Measurements from ENCODE around the gene SYT12. TPM values are rescaled to one million over a fixed set of nuclear protein-coding genes. Genes with fewer than 3 reads are reported as not detected.
A peak's percentile ranks its signal among the peaks of the same experiment; 100 is the strongest.

The SYT12 gene
- total and polyA plus RNA-seq, 9 of the 15 experiments (the other 6 are each of a cell fraction or from before 2014, with no cell fraction given), result 0.03 to 0.11 (median 0.03) TPM; not detected in 4

GRCh38 chr11:67006029-67006884 lies 16.7 kb upstream of the SYT12 start (continued):
- TF ChIP-seq AFF1 (IDR thresholded peaks at IDR 0.05; ENCODE audit: low read depth in 1 of 2, partially characterized antibody in 2 of 2) (peak in 1 of 2 experiments; percentile 83), ZNF77 (CRISPR knock-in tag; IDR thresholded peaks at IDR 0.05) (no peak), ZNF140 (CRISPR knock-in tag; IDR thresholded peaks at IDR 0.05) (no peak), PHB2 (IDR thresholded peaks at IDR 0.05; ENCODE audit: low read depth) (no peak), ZNF24 (IDR thresholded peaks at IDR 0.05) (no peak), SMAD1 (IDR thresholded peaks at IDR 0.05; ENCODE audit: low read depth, low read length, partially characterized antibody) (no peak)
- TF ChIP-seq, protein P1, sequence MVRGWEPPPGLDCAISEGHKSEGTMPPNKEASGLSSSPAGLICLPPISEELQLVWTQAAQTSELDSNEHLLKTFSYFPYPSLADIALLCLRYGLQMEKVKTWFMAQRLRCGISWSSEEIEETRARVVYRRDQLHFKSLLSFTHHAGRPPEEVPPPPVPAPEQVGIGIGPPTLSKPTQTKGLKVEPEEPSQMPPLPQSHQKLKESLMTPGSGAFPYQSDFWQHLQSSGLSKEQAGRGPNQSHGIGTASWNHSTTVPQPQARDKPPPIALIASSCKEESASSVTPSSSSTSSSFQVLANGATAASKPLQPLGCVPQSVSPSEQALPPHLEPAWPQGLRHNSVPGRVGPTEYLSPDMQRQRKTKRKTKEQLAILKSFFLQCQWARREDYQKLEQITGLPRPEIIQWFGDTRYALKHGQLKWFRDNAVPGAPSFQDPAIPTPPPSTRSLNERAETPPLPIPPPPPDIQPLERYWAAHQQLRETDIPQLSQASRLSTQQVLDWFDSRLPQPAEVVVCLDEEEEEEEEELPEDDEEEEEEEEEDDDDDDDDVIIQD (CRISPR knock-in tag; IDR thresholded peaks at IDR 0.05), result no peak
- TF ChIP-seq, protein P2, sequence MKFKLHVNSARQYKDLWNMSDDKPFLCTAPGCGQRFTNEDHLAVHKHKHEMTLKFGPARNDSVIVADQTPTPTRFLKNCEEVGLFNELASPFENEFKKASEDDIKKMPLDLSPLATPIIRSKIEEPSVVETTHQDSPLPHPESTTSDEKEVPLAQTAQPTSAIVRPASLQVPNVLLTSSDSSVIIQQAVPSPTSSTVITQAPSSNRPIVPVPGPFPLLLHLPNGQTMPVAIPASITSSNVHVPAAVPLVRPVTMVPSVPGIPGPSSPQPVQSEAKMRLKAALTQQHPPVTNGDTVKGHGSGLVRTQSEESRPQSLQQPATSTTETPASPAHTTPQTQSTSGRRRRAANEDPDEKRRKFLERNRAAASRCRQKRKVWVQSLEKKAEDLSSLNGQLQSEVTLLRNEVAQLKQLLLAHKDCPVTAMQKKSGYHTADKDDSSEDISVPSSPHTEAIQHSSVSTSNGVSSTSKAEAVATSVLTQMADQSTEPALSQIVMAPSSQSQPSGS (CRISPR knock-in tag; IDR thresholded peaks at IDR 0.05), result no peak

Measured in K562 (cell line).